ENCODE data around the gene ADAMTS3.

DNA sequence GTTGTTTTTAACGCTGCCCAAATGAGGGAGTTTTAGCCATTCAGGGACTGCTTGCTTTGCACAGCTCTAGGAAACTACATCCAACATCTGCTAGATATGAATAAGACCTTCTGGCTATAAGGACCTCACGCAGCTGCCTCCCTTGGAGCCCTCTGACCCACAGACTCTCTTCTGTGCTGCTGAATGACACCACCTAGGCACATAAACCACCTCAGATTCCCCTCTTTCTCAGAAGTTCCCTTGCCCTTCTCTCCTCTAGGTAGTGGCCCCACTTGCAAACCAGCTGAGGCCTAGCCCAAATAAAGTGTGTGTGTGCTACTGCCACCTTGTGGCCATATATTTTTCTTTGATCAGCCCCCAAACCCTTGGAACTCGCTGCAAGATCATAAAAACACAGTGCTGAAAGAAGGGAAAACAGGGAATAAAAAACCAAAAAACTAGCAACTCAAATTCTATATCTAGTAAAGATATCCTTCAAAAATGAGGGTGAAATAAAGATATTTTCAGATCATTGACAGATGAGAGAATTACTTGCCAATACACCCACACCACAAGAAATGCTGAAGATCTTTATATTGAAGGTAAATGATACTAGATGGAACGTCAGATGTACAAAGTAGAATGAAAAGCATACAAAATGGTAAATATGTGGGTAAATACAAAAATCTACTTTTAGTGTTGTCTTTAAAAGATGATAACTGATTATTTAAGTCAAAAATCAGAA is 265.9 kb downstream of the ADAMTS3 start:
- TF ChIP-seq SUZ12 (IDR thresholded peaks at IDR 0.05; ENCODE audit: extremely low read depth, insufficient read depth, insufficient read length) (no peak), YY1 (IDR thresholded peaks at IDR 0.05; ENCODE audit: insufficient read depth, insufficient read length) (no peak)
